ENCODE data around the gene PPP1R3G. TPM values are rescaled to one million over a fixed set of nuclear protein-coding genes. Genes with fewer than 3 reads are reported as not detected.
"Not testable (repeated sequence)": the region's sequence is repeated elsewhere in the genome, so short reads cannot be mapped to it uniquely, and the experiment has no call there.

Gene PPP1R3G
- total RNA-seq: 13.9 TPM
- long read RNA-seq, full-length matches to known transcripts: 126 of 126 reads
- long read RNA-seq, partial matches to known transcripts: 0 of 126 reads
- long read RNA-seq, other reads (novel, unspliced or antisense): 0 of 126 reads

GRCh38 chr6:5084781-5085647 is at the start of gene PPP1R3G:
PPP1R3G (plus strand) TSS chr6:5085341; CDS start chr6:5085486, 145 bp downstream.
- ATAC-seq: peak; percentile 76
- peak; percentile 76 for DNase-seq
- intact Hi-C loops (cut with micrococcal nuclease): no loop called here

- ATAC-seq (no peak), DNase-seq (no peak)
- intact Hi-C loops (cut with micrococcal nuclease): no loop called here
Measured at GRCh38 chr6:5036269-5036668, 48.9 kb upstream of the PPP1R3G start.

GRCh38 chr6:5041955-5042354 is 43.2 kb upstream of the PPP1R3G start:
- DNase-seq (no peak), ATAC-seq (no peak)
- intact Hi-C loops (cut with micrococcal nuclease): no loop called here

GRCh38 chr6:5042436-5042835 is 42.7 kb upstream of the PPP1R3G start:
- no peak for DNase-seq
- no peak for ATAC-seq
- intact Hi-C loops (cut with micrococcal nuclease): no loop called here

GRCh38 chr6:5044866-5045265 is 40.3 kb upstream of the PPP1R3G start:
- no peak for DNase-seq
- intact Hi-C loops (cut with micrococcal nuclease): no loop called here
- no peak for ATAC-seq

GRCh38 chr6:5045416-5045815 is 39.7 kb upstream of the PPP1R3G start:
- no peak for ATAC-seq
- intact Hi-C loops (cut with micrococcal nuclease): no loop called here

GRCh38 chr6:5046430-5046829 is 38.7 kb upstream of the PPP1R3G start:
- DNase-seq: no peak
- intact Hi-C loops (cut with micrococcal nuclease): no loop called here
- ATAC-seq: no peak

More at GRCh38 chr6:5045416-5045815, 39.7 kb upstream of the PPP1R3G start:
- no peak for DNase-seq

- intact Hi-C loops (cut with micrococcal nuclease): no loop called here
Measured at GRCh38 chr6:5050009-5050408, 35.1 kb upstream of the PPP1R3G start.

GRCh38 chr6:5051394-5051793 is 33.7 kb upstream of the PPP1R3G start:
- intact Hi-C loops (cut with micrococcal nuclease): no loop called here
- DNase-seq (no peak), ATAC-seq (no peak)

More at GRCh38 chr6:5050009-5050408, 35.1 kb upstream of the PPP1R3G start:
- no peak for DNase-seq
- no peak for ATAC-seq

- intact Hi-C loops (cut with micrococcal nuclease): no loop called here
- ATAC-seq (no peak), DNase-seq (no peak)
Measured at GRCh38 chr6:5053038-5053437, 32.1 kb upstream of the PPP1R3G start.

GRCh38 chr6:5053864-5054244 is 31.3 kb upstream of the PPP1R3G start:
- intact Hi-C loops (cut with micrococcal nuclease): no loop called here
- DNase-seq (no peak), ATAC-seq (no peak)

GRCh38 chr6:5054245-5054873 is 30.8 kb upstream of the PPP1R3G start:
- ATAC-seq (no peak), DNase-seq (no peak)
- intact Hi-C loops (cut with micrococcal nuclease): no loop called here

- intact Hi-C loops (cut with micrococcal nuclease): no loop called here
- DNase-seq (no peak), ATAC-seq (no peak)
Measured at GRCh38 chr6:5055118-5055517, 30.0 kb upstream of the PPP1R3G start.

- ATAC-seq: no peak
- intact Hi-C loops (cut with micrococcal nuclease): no loop called here
- DNase-seq: no peak
Measured at GRCh38 chr6:5058254-5058653, 26.9 kb upstream of the PPP1R3G start.

- DNase-seq: no peak
- ATAC-seq: no peak
- intact Hi-C loops (cut with micrococcal nuclease): no loop called here
Measured at GRCh38 chr6:5059036-5059896, 25.9 kb upstream of the PPP1R3G start.

- ATAC-seq; DNase-seq; intact Hi-C loops (cut with micrococcal nuclease): not testable (repeated sequence)
Measured at GRCh38 chr6:5060439-5060838, 24.7 kb upstream of the PPP1R3G start.

- no peak for DNase-seq
- ATAC-seq: no peak
- intact Hi-C loops (cut with micrococcal nuclease): no loop called here
Measured at GRCh38 chr6:5061152-5061551, 24.0 kb upstream of the PPP1R3G start.

GRCh38 chr6:5063617-5064016 is 21.5 kb upstream of the PPP1R3G start:
- DNase-seq (no peak), ATAC-seq (no peak)
- intact Hi-C loops (cut with micrococcal nuclease): no loop called here

- ATAC-seq (no peak), DNase-seq (no peak)
- intact Hi-C loops (cut with micrococcal nuclease): no loop called here
Measured at GRCh38 chr6:5066456-5067093, 18.6 kb upstream of the PPP1R3G start.

Data from left ventricle myocardium superior (tissue), 1 donor.